Measurements from ENCODE around the gene MZB1.
"Not testable (repeated sequence)": the region's sequence is repeated elsewhere in the genome, so short reads cannot be mapped to it uniquely, and the experiment has no call there.

MZB1 gene

GRCh38 chr5:139410121-139410992 lies 20.6 kb upstream of the MZB1 start:
- DNase-seq, result no peak

- DNase-seq, result not testable (repeated sequence)
Observed at GRCh38 chr5:139409116-139409515, 19.4 kb upstream of the MZB1 start.

- DNase-seq, result no peak
Observed at GRCh38 chr5:139408191-139408590, 18.5 kb upstream of the MZB1 start.

GRCh38 chr5:139407517-139407916 lies 17.8 kb upstream of the MZB1 start:
- DNase-seq, result no peak

- DNase-seq, result no peak
Observed at GRCh38 chr5:139406963-139407362, 17.2 kb upstream of the MZB1 start.

- no peak for DNase-seq
Observed at GRCh38 chr5:139404484-139404840, 14.7 kb upstream of the MZB1 start.

GRCh38 chr5:139403787-139404483 lies 14.2 kb upstream of the MZB1 start, which contains the start of gene SPATA24:
Gene SPATA24 (minus strand): TSS chr5:139404089. CDS start chr5:139404060, 29 bp downstream.
- DNase-seq, result peak; percentile 89

GRCh38 chr5:139403418-139403786 lies 13.7 kb upstream of the MZB1 start:
- no peak for DNase-seq

GRCh38 chr5:139402561-139403158 lies 12.9 kb upstream of the MZB1 start:
- no peak for DNase-seq

- no peak for DNase-seq
Observed at GRCh38 chr5:139401546-139401945, 11.8 kb upstream of the MZB1 start.

GRCh38 chr5:139399501-139400121 lies 9.9 kb upstream of the MZB1 start:
- no peak for DNase-seq

GRCh38 chr5:139397921-139398320 lies 8.2 kb upstream of the MZB1 start:
- no peak for DNase-seq

GRCh38 chr5:139396691-139397090 lies 7.0 kb upstream of the MZB1 start:
- no peak for DNase-seq

GRCh38 chr5:139395844-139396640 lies 6.3 kb upstream of the MZB1 start:
- no peak for DNase-seq

GRCh38 chr5:139394654-139395566 lies 5.2 kb upstream of the MZB1 start, which contains the start of gene PROB1:
Gene PROB1 (minus strand): TSS chr5:139395104. CDS start chr5:139395081, 23 bp downstream.
- DNase-seq, result no peak

GRCh38 chr5:139394123-139394653 lies 4.5 kb upstream of the MZB1 start:
- DNase-seq, result no peak

GRCh38 chr5:139393497-139394122 lies 3.9 kb upstream of the MZB1 start:
- no peak for DNase-seq

- no peak for DNase-seq
Observed at GRCh38 chr5:139392678-139393496, 3.2 kb upstream of the MZB1 start.

GRCh38 chr5:139392324-139392677 lies 2.6 kb upstream of the MZB1 start:
- no peak for DNase-seq

All from NCI-H524 treated with DMSO at 0.1 percent for 48 hours (cell line).